Neural progenitor cell (in vitro differentiated cells): ENCODE measurements around the gene CTSC. TPM values are rescaled to one million over a fixed set of nuclear protein-coding genes. Genes with fewer than 3 reads are reported as not detected.

ENCODE experiments used
- DNase-seq: peaks from one replicate; pipeline ENCODE4 v3.0.0-alpha.2; 2016; ENCODE audit warnings: low spot score
- H2AFZ ChIP-seq: fragments of 200-600 bp; sonication (generic); replicated peaks from 2 replicates; pipeline ENCODE4 v1.6.1; 2016; ENCODE audit warnings: antibody characterized with exemption
- H3F3A ChIP-seq: fragments of 200-600 bp; sonication (generic); 2 replicates; pipeline ENCODE4 v1.6.1; 2016; ENCODE audit warnings: antibody characterized with exemption, low read depth
- H3K27ac ChIP-seq: fragments of 200-600 bp; sonication (generic); 2 replicates; pipeline ENCODE4 v1.5.1; 2016; ENCODE audit warnings: mild to moderate bottlenecking
- H3K27me3 ChIP-seq: fragments of 200-600 bp; sonication (generic); 2 replicates; pipeline ENCODE4 v1.6.1; 2016; ENCODE audit warnings: mild to moderate bottlenecking, moderate library complexity
- H3K36me3 ChIP-seq: fragments of 200-600 bp; sonication (generic); 2 replicates; pipeline ENCODE4 v1.5.1; 2016
- H3K4me1 ChIP-seq: fragments of 200-600 bp; sonication (generic); 2 replicates; pipeline ENCODE4 v1.6.1; 2016; ENCODE audit warnings: mixed run types
- H3K4me2 ChIP-seq: fragments of 200-600 bp; sonication (generic); 2 replicates; pipeline ENCODE4 v1.6.1; 2016
- H3K4me3 ChIP-seq: fragments of 200-600 bp; sonication (generic); 2 replicates; pipeline ENCODE4 v1.5.1; 2016
- H3K79me2 ChIP-seq: fragments of 200-600 bp; sonication (generic); 2 replicates; pipeline ENCODE4 v1.6.1; 2016; ENCODE audit warnings: low read depth
- H3K9ac ChIP-seq: fragments of 200-600 bp; sonication (generic); 2 replicates; pipeline ENCODE4 v1.6.1; 2016
- H3K9me3 ChIP-seq: fragments of 200-600 bp; sonication (generic); 2 replicates; pipeline ENCODE4 v1.5.1; 2016; ENCODE audit warnings: low read depth
- H4K20me1 ChIP-seq: fragments of 200-600 bp; sonication (generic); 2 replicates; pipeline ENCODE4 v1.6.1; 2016; ENCODE audit warnings: low read depth
- H3K27ac Mint-ChIP-seq: 3 replicates; pipeline ENCODE4 v1.8.0; 2021; ENCODE audit warnings: mixed read lengths
- H3K27me3 Mint-ChIP-seq: 2 replicates; pipeline ENCODE4 v1.8.0; 2022; ENCODE audit warnings: low read depth, mild to moderate bottlenecking, inconsistent platforms, moderate library complexity, mixed read lengths; ENCODE audit not compliant: insufficient read depth
- H3K36me3 Mint-ChIP-seq: 3 replicates; pipeline ENCODE4 v1.8.0; 2021; ENCODE audit warnings: mixed read lengths
- H3K4me1 Mint-ChIP-seq: 3 replicates; pipeline ENCODE4 v1.8.0; 2021; ENCODE audit warnings: mixed read lengths
- H3K4me3 Mint-ChIP-seq: 3 replicates; pipeline ENCODE4 v1.8.0; 2021; ENCODE audit warnings: mild to moderate bottlenecking, moderate library complexity, mixed read lengths
- H3K9me3 Mint-ChIP-seq: 3 replicates; pipeline ENCODE4 v1.8.0; 2020; ENCODE audit warnings: mixed read lengths
- EZH2 ChIP-seq: fragments of 200-600 bp; sonication (generic); IDR thresholded peaks from 2 replicates; pipeline ENCODE4 v1.6.1; 2017; ENCODE audit warnings: antibody characterized with exemption, mild to moderate bottlenecking, moderate library complexity
- EZH2phosphoT487 ChIP-seq: fragments of 200-600 bp; sonication (generic); IDR thresholded peaks from 2 replicates; pipeline ENCODE4 v1.6.1; 2017; ENCODE audit warnings: antibody characterized with exemption
- total RNA-seq: library from RNA; depleted of rRNA; stranded (reverse); fragments of >200 nt; gene quantifications from 2 replicates; pipeline ENCODE4 v1.2.3, GENCODE V29; 2015; ENCODE audit warnings: low replicate concordance
- TF ChIP-seq, protein P1 (sequence below): fragments of 200-600 bp; sonication (generic); IDR thresholded peaks from 2 replicates; pipeline ENCODE4 v1.5.1; 2017; ENCODE audit warnings: antibody characterized with exemption, mild to moderate bottlenecking

CTSC gene
- total RNA-seq, 1 donor from 2014 or later, result 96.4 TPM

DNA sequence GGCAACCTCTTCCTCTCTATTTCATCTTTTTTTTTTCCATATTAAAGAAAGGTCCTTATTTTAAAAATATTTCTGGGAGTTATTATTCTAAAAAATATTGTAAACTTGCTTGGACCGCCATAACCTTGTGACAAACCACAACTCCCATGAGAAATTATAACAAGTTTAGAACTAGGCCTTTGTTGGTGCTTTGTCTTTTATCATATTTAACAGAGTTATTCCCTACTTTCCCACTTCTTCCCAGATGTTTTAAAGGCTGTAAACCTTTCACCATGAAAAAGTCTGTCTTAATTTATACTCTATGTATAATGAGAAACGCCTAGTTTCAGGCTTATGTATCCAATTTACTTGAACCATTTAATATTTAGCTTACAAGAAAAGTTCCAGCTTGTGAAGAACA is 3.7 kb downstream of the CTSC start:
- H3K36me3 ChIP-seq, result peaks cover 18% of the 10 kb centered on the region

DNA sequence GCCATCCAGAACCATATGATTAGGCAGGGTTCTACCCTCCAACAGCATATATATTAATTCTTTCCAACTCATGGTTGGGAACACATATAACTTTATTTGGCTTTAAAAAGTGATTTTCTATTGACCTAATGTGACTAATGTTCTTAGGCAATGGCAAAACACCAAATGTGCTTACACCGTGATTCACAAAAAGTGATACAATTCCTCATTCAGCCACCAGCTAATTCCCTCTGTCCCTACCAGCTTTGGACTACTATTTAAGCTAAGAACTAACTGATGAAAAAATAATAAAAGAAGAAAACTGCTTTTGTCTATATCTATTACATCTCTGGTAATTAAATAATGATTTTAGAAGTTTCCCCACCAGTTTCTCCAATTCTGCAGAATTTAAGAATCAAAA is 4.7 kb downstream of the CTSC start:
- Histone ChIP-seq H3K4me3 (no peak overlapping the region), H3F3A (no peaks in the 10 kb centered on the region), H3K36me3 (peaks cover 18% of the 10 kb centered on the region), H3K79me2 (peaks cover 88% of the 10 kb centered on the region), H3K4me1 (peaks cover 3% of the 10 kb centered on the region), H4K20me1 (no peaks in the 10 kb centered on the region), H3K4me2 (no peak overlapping the region), H3K27ac (no peak overlapping the region), H2AFZ (no peak overlapping the region), H3K9ac (no peak overlapping the region), H3K27me3 (no peaks in the 10 kb centered on the region), H3K9me3 (no peaks in the 10 kb centered on the region)
- H3K9me3 Mint-ChIP-seq, result no peaks in the 10 kb centered on the region
- no peak for TF ChIP-seq EZH2phosphoT487
- H3K36me3 Mint-ChIP-seq, result peaks cover 33% of the 10 kb centered on the region
- peaks cover 3% of the 10 kb centered on the region for H3K27me3 Mint-ChIP-seq
- H3K27ac Mint-ChIP-seq, result no peak overlapping the region
- DNase-seq, result no peak
- no peak overlapping the region for H3K4me3 Mint-ChIP-seq
- H3K4me1 Mint-ChIP-seq, result peaks cover 9% of the 10 kb centered on the region

More for the DNA sequence above, 3.7 kb downstream of the CTSC start:
- peaks cover 18% of the 10 kb centered on the region for H3K4me1 Mint-ChIP-seq
- Histone ChIP-seq H3K4me1 (peaks cover 9% of the 10 kb centered on the region), H2AFZ (no peak overlapping the region), H3K79me2 (peaks cover 85% of the 10 kb centered on the region), H3K9me3 (no peaks in the 10 kb centered on the region), H3K4me3 (no peak overlapping the region), H3K27me3 (no peaks in the 10 kb centered on the region), H3F3A (no peaks in the 10 kb centered on the region), H3K27ac (no peak overlapping the region), H4K20me1 (no peaks in the 10 kb centered on the region), H3K9ac (no peak overlapping the region), H3K4me2 (no peak overlapping the region)
- TF ChIP-seq, protein P1, sequence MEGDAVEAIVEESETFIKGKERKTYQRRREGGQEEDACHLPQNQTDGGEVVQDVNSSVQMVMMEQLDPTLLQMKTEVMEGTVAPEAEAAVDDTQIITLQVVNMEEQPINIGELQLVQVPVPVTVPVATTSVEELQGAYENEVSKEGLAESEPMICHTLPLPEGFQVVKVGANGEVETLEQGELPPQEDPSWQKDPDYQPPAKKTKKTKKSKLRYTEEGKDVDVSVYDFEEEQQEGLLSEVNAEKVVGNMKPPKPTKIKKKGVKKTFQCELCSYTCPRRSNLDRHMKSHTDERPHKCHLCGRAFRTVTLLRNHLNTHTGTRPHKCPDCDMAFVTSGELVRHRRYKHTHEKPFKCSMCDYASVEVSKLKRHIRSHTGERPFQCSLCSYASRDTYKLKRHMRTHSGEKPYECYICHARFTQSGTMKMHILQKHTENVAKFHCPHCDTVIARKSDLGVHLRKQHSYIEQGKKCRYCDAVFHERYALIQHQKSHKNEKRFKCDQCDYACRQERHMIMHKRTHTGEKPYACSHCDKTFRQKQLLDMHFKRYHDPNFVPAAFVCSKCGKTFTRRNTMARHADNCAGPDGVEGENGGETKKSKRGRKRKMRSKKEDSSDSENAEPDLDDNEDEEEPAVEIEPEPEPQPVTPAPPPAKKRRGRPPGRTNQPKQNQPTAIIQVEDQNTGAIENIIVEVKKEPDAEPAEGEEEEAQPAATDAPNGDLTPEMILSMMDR, result no peak
- TF ChIP-seq EZH2phosphoT487 (no peak), EZH2 (no peak)
- H3K36me3 Mint-ChIP-seq, result peaks cover 31% of the 10 kb centered on the region
- no peaks in the 10 kb centered on the region for H3K9me3 Mint-ChIP-seq
- H3K27me3 Mint-ChIP-seq, result peaks cover 3% of the 10 kb centered on the region
- H3K27ac Mint-ChIP-seq, result no peak overlapping the region
- no peak overlapping the region for H3K4me3 Mint-ChIP-seq
- DNase-seq, result no peak

DNA sequence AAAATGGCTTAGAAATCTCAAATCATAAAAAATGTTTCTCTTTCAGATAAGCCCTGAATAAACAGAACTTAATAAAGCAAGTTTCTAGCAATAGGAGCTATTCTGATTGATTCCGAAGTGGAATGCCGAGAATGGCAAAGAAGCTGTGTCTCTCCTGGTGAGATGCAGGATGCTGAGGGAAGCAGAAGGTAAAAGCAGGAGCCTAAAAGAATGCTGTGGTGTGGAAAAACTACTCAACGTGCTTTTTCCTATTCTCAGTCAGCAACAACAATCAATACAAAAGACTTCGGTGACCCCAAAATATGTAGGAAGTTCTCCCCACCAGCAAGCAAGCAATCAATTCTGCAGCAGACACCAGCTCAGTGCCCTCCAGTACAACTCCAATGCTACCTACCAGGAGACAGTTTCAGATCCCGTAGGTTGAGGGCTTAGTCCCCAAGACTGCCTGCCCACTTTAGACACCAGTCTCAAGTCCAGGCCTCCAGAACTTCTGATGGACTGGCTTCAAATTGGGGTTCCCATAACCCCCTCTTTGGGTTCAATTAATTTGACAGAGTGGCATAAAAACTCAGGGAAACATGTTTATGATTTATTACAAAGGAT is 6.6 kb downstream of the CTSC start:
- TF ChIP-seq, protein P1, result no peak
- no peak for TF ChIP-seq EZH2phosphoT487
- TF ChIP-seq EZH2, result no peak
- Histone ChIP-seq H3K9me3 (no peaks in the 10 kb centered on the region), H3K36me3 (peaks cover 18% of the 10 kb centered on the region), H3K27ac (no peak overlapping the region), H3K9ac (no peak overlapping the region), H3K27me3 (no peaks in the 10 kb centered on the region), H2AFZ (no peak overlapping the region), H3K4me3 (no peak overlapping the region), H3K79me2 (peaks cover 91% of the 10 kb centered on the region), H3K4me1 (peaks cover 3% of the 10 kb centered on the region), H3F3A (no peaks in the 10 kb centered on the region), H3K4me2 (no peak overlapping the region), H4K20me1 (no peaks in the 10 kb centered on the region)
- Mint-ChIP-seq H3K27me3 (peaks cover 3% of the 10 kb centered on the region), H3K4me3 (no peak overlapping the region), H3K36me3 (peaks cover 36% of the 10 kb centered on the region), H3K27ac (no peak overlapping the region), H3K4me1 (peaks cover 9% of the 10 kb centered on the region), H3K9me3 (no peaks in the 10 kb centered on the region)
- DNase-seq, result no peak

DNA sequence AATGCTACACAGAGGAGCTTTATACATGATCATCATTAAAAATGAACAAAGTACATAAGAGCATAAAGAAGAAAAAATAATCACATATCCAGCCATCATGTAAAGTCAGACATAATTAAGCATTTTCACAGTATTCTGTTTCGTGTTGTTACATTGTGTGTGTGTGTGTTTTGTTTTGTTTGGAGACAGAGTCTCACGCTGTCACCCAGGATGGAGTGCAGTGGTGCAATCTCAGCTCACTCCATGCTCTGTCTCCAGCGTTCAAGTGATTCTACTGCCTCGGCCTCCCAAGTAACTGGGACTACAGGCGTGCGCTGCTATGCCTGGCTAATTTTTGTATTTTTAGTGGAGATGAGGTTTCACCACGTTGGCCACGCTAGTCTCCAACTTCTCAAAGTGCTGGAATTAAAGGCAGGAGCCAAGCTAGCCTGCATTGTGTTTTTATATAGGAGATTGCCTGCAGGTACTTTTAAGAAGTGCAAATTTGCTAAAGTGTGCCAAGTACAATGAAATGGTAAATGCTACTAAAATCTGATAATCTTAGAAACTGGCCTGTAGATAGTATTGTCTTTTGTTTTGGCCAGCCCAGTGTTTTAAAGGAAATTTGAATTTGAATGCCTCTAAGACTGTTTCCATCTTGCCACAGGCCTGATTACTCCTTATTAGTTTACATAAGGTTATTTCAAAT is 7.8 kb downstream of the CTSC start:
- H3F3A ChIP-seq, result no peaks in the 10 kb centered on the region
- H2AFZ ChIP-seq, result no peak overlapping the region
- H3K36me3 ChIP-seq, result peaks cover 17% of the 10 kb centered on the region
- Mint-ChIP-seq H3K4me1 (peaks cover 4% of the 10 kb centered on the region), H3K4me3 (no peak overlapping the region), H3K36me3 (peaks cover 37% of the 10 kb centered on the region), H3K27ac (no peak overlapping the region), H3K9me3 (no peaks in the 10 kb centered on the region), H3K27me3 (no peaks in the 10 kb centered on the region)
- no peak for DNase-seq
- no peak overlapping the region for H3K9ac ChIP-seq
- H3K9me3 ChIP-seq, result no peaks in the 10 kb centered on the region
- H3K4me3 ChIP-seq, result no peak overlapping the region
- H3K79me2 ChIP-seq, result peaks cover 91% of the 10 kb centered on the region
- peaks cover 3% of the 10 kb centered on the region for H3K4me1 ChIP-seq
- H3K27me3 ChIP-seq, result no peaks in the 10 kb centered on the region
- H3K4me2 ChIP-seq, result no peak overlapping the region
- no peaks in the 10 kb centered on the region for H4K20me1 ChIP-seq
- H3K27ac ChIP-seq, result no peak overlapping the region
- TF ChIP-seq EZH2, result no peak
